Regular cardiac myocyte (primary cell): ENCODE measurements around the gene DENND11. TPM values are rescaled to one million over a fixed set of nuclear protein-coding genes. Genes with fewer than 3 reads are reported as not detected.

Source experiments
- total RNA-seq: library from RNA; depleted of rRNA; stranded (reverse); fragments of >200 nt; gene quantifications from 2 replicates; pipeline ENCODE4 v1.2.3, GENCODE V29; 2014

Gene DENND11
- total RNA-seq = 5.9 and 10.4 TPM in 2 replicates

GRCh38 chr7:141702047-141702567, at the start of gene DENND11:
Gene DENND11 (minus strand): TSS chr7:141702166. CDS start chr7:141702153, 13 bp downstream.

GRCh38 chr7:141737836-141738591, 36.0 kb upstream of the DENND11 start, which contains the start of gene SSBP1:
Gene SSBP1 (plus strand): TSS chr7:141738358. CDS start chr7:141739167, 809 bp downstream.

GRCh38 chr7:141708351-141708750, 6.4 kb upstream of the DENND11 start, which contains the start of gene WEE2:
Gene WEE2 (plus strand): TSS chr7:141708353. CDS start chr7:141708759, 406 bp downstream.

Other genes with a start within 250 kb of the DENND11 start
- 20.0 and 23.2 TPM in 2 replicates for gene AGK, start 150.8 kb downstream of the DENND11 start, total RNA-seq
- gene WEE2, start 6.2 kb upstream of the DENND11 start, total RNA-seq = not detected in 2 replicates
- gene SSBP1, start 36.2 kb upstream of the DENND11 start, total RNA-seq = 133 and 222 TPM in 2 replicates
- gene TAS2R3, start 61.9 kb upstream of the DENND11 start, total RNA-seq = 0.38 and 1.7 TPM in 2 replicates
- gene TAS2R4, start 74.5 kb upstream of the DENND11 start, total RNA-seq = 0.19 and 2.0 TPM in 2 replicates
- gene TAS2R5, start 88.1 kb upstream of the DENND11 start, total RNA-seq = 0.77 and 0.85 TPM in 2 replicates
- gene PRSS37, start 139.3 kb upstream of the DENND11 start, total RNA-seq = not detected in 2 replicates
- gene OR9A4, start 214.2 kb upstream of the DENND11 start, total RNA-seq = not detected in 2 replicates
- not detected in 2 replicates for gene CLEC5A, start 244.8 kb upstream of the DENND11 start, total RNA-seq